Nephron (organoid): ENCODE results near the gene DPP6.

Experiments used
- H3K27ac Mint-ChIP-seq, 3 experiments: 2 replicates each; pipeline ENCODE4 v1.8.0; 2020; ENCODE audit warnings: mixed read lengths in 3 of 3, mild to moderate bottlenecking in 2 of 3, moderate library complexity in 1 of 3
- H3K27me3 Mint-ChIP-seq: 2 replicates; pipeline ENCODE4 v1.8.0; 2021; ENCODE audit warnings: low read depth, mild to moderate bottlenecking, moderate library complexity, mixed read lengths
- H3K36me3 Mint-ChIP-seq: 2 replicates; pipeline ENCODE4 v1.8.0; 2020; ENCODE audit warnings: low read depth, mixed read lengths
- H3K4me1 Mint-ChIP-seq: 2 replicates; pipeline ENCODE4 v1.8.0; 2020; ENCODE audit warnings: mixed read lengths
- H3K4me3 Mint-ChIP-seq, 3 experiments: 2 replicates each; pipeline ENCODE4 v1.8.0; 2020; ENCODE audit warnings: mild to moderate bottlenecking in 3 of 3, mixed read lengths in 3 of 3, moderate library complexity in 2 of 3
- H3K9me3 Mint-ChIP-seq: 2 replicates; pipeline ENCODE4 v1.8.0; 2020; ENCODE audit warnings: mixed read lengths
- TF ChIP-seq, protein P1 (sequence below), 3 experiments: fragments of 200-600 bp; sonication (generic); IDR thresholded peaks; one replicate each; pipeline ENCODE4 v1.5.0; 2021; ENCODE audit warnings: antibody characterized with exemption in 3 of 3; ENCODE audit not compliant: unreplicated experiment in 3 of 3

Gene DPP6

DNA sequence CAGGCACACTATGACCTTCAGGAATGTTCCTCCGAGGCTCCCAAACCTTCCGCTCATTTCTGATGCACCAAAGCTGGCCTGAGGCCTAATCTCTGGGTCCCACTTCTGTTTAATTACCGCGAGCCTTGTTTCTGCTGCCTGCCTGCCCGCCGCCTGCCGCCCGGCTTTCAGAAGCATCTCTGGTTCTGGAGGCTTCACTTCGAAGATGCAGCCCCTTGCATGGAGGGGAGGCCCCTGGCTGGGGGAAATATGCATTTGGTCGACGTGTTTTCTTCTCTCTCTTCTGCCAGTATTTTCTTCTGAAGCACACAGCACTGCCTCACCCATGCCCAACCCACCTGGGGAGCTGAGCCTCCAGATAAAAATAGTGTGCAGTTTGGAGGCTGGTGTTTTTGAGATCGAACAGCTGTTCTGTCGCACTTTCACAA is 783.8 kb downstream of the DPP6 start:
- H3K4me3 Mint-ChIP-seq, result no peak overlapping the region
- peaks cover 21% of the 10 kb centered on the region for H3K27me3 Mint-ChIP-seq
- no peaks in the 10 kb centered on the region for H3K36me3 Mint-ChIP-seq
- H3K9me3 Mint-ChIP-seq, result no peaks in the 10 kb centered on the region
- TF ChIP-seq, protein P1, sequence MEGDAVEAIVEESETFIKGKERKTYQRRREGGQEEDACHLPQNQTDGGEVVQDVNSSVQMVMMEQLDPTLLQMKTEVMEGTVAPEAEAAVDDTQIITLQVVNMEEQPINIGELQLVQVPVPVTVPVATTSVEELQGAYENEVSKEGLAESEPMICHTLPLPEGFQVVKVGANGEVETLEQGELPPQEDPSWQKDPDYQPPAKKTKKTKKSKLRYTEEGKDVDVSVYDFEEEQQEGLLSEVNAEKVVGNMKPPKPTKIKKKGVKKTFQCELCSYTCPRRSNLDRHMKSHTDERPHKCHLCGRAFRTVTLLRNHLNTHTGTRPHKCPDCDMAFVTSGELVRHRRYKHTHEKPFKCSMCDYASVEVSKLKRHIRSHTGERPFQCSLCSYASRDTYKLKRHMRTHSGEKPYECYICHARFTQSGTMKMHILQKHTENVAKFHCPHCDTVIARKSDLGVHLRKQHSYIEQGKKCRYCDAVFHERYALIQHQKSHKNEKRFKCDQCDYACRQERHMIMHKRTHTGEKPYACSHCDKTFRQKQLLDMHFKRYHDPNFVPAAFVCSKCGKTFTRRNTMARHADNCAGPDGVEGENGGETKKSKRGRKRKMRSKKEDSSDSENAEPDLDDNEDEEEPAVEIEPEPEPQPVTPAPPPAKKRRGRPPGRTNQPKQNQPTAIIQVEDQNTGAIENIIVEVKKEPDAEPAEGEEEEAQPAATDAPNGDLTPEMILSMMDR (IDR thresholded peaks at IDR 0.05; ENCODE audit: unreplicated experiment in 3 of 3), result no peak
- H3K4me1 Mint-ChIP-seq, result peaks cover 11% of the 10 kb centered on the region
- no peak overlapping the region for H3K27ac Mint-ChIP-seq

DNA sequence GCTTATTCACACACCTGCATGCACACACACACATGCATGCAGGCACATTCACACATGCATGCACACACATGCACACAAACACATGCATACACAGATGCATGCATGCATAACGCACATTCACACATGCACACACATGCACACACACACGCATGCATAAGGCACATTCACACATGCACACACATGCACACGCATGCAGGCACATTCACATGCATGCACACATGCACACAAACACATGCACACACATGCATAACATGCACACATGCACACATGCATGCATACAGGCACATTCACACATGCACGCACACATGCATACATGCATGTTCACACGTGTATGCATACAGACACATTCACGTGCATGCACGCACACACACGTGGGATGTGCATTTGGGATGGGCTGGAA is 784.9 kb downstream of the DPP6 start:
- TF ChIP-seq, protein P1 (IDR thresholded peaks at IDR 0.05; ENCODE audit: unreplicated experiment in 3 of 3), result no peak
- peaks cover 21% of the 10 kb centered on the region for H3K4me1 Mint-ChIP-seq
- no peak overlapping the region for H3K4me3 Mint-ChIP-seq
- no peaks in the 10 kb centered on the region for H3K9me3 Mint-ChIP-seq
- H3K27ac Mint-ChIP-seq, result no peak overlapping the region
- no peaks in the 10 kb centered on the region for H3K36me3 Mint-ChIP-seq
- peaks cover 18% of the 10 kb centered on the region for H3K27me3 Mint-ChIP-seq

DNA sequence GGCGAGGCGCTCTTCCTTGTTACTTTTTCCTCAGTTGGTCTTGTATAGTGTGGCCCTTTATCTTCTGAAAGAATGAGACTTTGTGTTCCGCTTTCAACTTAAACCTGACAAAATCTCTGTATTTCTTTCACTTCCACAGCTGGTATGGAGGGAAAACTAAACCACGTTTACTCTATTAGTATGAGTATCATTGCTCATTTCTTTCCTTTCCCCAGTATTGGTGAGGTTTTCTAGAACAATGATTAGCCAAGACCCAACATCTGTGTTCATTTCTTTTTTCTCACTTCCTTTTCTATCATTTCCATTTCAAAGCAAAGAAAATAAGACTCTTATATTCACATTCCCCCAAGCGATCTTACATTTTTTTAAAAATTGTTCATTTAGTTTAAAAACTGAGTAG is 785.4 kb downstream of the DPP6 start:
- no peaks in the 10 kb centered on the region for H3K9me3 Mint-ChIP-seq

DNA sequence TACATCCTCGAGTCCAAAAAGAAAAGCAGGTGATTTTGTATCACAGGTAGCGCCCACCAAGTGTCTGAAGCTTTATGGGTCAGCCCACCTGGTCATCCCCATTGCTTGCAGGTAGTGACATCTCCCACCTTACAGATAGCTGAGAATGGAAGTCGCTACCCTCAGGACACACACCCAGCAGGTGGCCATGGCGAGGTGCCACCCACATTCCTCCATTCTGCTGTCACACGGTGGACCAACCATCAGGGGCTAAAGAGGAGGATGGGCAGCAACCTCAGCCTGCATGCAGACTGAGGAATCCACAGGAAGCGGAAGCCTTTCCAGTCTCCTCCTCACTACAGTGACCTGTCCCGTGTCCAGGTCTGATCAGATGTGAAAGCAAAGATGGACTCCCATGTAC is 787.9 kb downstream of the DPP6 start:
- Mint-ChIP-seq H3K4me1 (peaks cover 38% of the 10 kb centered on the region), H3K4me3 (no peak overlapping the region)

More for the DNA sequence above, 785.4 kb downstream of the DPP6 start:
- Mint-ChIP-seq H3K36me3 (no peaks in the 10 kb centered on the region), H3K4me3 (no peak overlapping the region), H3K27ac (no peak overlapping the region), H3K27me3 (peaks cover 14% of the 10 kb centered on the region), H3K4me1 (peaks cover 25% of the 10 kb centered on the region)
- TF ChIP-seq, protein P1 (IDR thresholded peaks at IDR 0.05; ENCODE audit: unreplicated experiment in 3 of 3), result no peak

DNA sequence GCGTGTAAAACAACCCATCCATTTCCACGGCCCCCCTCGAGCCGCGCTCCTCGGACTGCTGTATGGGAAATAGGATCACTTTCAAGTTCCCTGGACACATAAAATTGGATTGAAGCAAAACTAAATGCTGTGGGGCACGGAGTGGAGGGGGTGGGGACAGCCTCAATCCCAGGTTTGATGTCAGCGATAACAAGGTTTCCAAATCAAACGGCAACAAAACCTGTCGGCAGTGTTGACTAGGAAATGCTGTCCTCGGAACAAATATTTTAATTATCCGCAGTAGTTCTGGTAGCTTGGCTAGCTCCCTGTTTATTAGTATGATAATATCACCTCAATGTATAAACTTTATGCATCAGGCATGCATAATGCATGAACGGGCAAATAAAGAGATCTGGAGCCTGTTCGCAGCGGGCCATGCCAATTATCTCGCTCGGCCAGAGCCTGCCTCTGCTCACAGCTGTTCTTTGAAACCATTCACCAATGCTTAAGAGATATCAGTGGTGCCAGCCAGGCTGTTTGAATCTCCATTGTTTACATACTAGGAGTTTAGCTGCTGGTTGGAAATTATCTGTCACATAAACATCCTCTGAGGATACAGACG is 789.6 kb downstream of the DPP6 start:
- Mint-ChIP-seq H3K27ac (peak overlapping the region; percentile 31 to 50 (median 32)), H3K27me3 (peaks cover 9% of the 10 kb centered on the region), H3K9me3 (no peaks in the 10 kb centered on the region), H3K36me3 (no peaks in the 10 kb centered on the region), H3K4me3 (peak overlapping the region in 1 of 3 experiments; percentile 51), H3K4me1 (peaks cover 34% of the 10 kb centered on the region)
- TF ChIP-seq, protein P1 (IDR thresholded peaks at IDR 0.05; ENCODE audit: unreplicated experiment in 3 of 3), result no peak

More for the DNA sequence above, 787.9 kb downstream of the DPP6 start:
- Mint-ChIP-seq H3K27ac (no peak overlapping the region), H3K9me3 (no peaks in the 10 kb centered on the region), H3K27me3 (peaks cover 9% of the 10 kb centered on the region), H3K36me3 (no peaks in the 10 kb centered on the region)
- TF ChIP-seq, protein P1 (IDR thresholded peaks at IDR 0.05; ENCODE audit: unreplicated experiment in 3 of 3), result no peak

DNA sequence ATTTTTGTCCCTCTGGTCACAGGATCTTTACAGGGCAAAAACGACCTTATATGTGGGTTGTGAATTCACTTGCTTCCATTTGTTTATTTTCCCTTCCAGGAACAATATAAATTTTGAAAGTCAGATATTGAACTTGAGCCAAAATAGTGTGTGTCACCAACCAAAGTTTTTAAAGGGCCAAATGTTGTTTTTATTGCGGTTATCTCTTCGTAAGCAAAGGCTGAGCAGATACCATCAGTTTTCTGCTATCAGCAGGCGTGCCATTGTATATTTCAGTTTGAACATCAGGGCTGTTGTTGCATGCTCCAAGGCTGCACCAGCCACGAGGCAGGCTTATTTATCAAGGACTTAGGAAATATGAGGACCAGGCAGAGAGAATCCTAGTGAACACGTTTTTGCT is 790.4 kb downstream of the DPP6 start:
- H3K4me1 Mint-ChIP-seq, result peaks cover 32% of the 10 kb centered on the region
- no peak overlapping the region for H3K4me3 Mint-ChIP-seq
- H3K27me3 Mint-ChIP-seq, result peaks cover 7% of the 10 kb centered on the region
- no peaks in the 10 kb centered on the region for H3K36me3 Mint-ChIP-seq
- H3K27ac Mint-ChIP-seq, result no peak overlapping the region
- TF ChIP-seq, protein P1 (IDR thresholded peaks at IDR 0.05; ENCODE audit: unreplicated experiment in 3 of 3), result no peak
- H3K9me3 Mint-ChIP-seq, result peaks cover under 1% of the 10 kb centered on the region
